ENCODE results near the gene CFDP1. TPM values are rescaled to one million over a fixed set of nuclear protein-coding genes. Genes with fewer than 3 reads are reported as not detected.

Gene CFDP1
- polyA plus RNA-seq, 3 donors = 12.9 to 23.2 (median 19.0) TPM

- peaks cover 0 to 3% of the 10 kb centered on the region in 2 donors for H3K36me3 ChIP-seq (replicated peaks in 1 of 2; ENCODE audit: control insufficient read depth in 1 of 2, insufficient read depth in 2 of 2, low read length in 2 of 2)
- H3K9ac ChIP-seq (ENCODE audit: insufficient read depth, low read length, poor library complexity, severe bottlenecking) = no peak overlapping the region
- Mint-ChIP-seq H3K9me3 (peaks cover 0 to 8% (median 6%) of the 10 kb centered on the region in 7 donors), H3K27me3 (ENCODE audit: low read depth in 3 of 3) (peaks cover 19 to 83% (median 41%) of the 10 kb centered on the region in 3 donors), H3K4me3 (no peak overlapping the region), H3K27ac (no peak overlapping the region), H3K4me1 (no peaks in the 10 kb centered on the region), H3K36me3 (peaks cover 22 to 37% of the 10 kb centered on the region in 2 donors)
- H3K4me3 ChIP-seq (replicated peaks in 1 of 3; ENCODE audit: low read depth in 2 of 3, low read length in 3 of 3) = no peak overlapping the region
- no peak overlapping the region for H2AFZ ChIP-seq (ENCODE audit: insufficient read depth, low read depth, low read length, poor library complexity, severe bottlenecking)
- H3K9me3 ChIP-seq (replicated peaks in 1 of 2; ENCODE audit: control insufficient read depth in 1 of 2, insufficient read depth in 1 of 2, low read length in 2 of 2) = peaks cover 0 to 3% of the 10 kb centered on the region in 2 donors
- 100% methylated on average over 1 of the region's 6 CpGs for WGBS (ENCODE audit: insufficient coverage)
- DNase-seq = no peak
- H3K4me2 ChIP-seq (replicated peaks; ENCODE audit: extremely low read depth, low read length, poor library complexity, severe bottlenecking) = no peak overlapping the region
- H3K27me3 ChIP-seq (ENCODE audit: control insufficient read depth in 2 of 2, insufficient read depth in 2 of 2, low read length in 2 of 2) = peaks cover 0 to 26% of the 10 kb centered on the region in 2 donors
- H3K4me1 ChIP-seq (ENCODE audit: control insufficient read depth in 1 of 2, insufficient read depth in 2 of 2, low read length in 2 of 2) = no peaks in the 10 kb centered on the region
- TF ChIP-seq CTCF (IDR thresholded peaks at IDR 0.05) = no peak
- H3K79me2 ChIP-seq (ENCODE audit: insufficient read depth, low read length) = no peaks in the 10 kb centered on the region
- intact Hi-C loops (cut with micrococcal nuclease) = no loop called here
- no peaks in the 10 kb centered on the region for H4K20me1 ChIP-seq (ENCODE audit: insufficient read depth, low read length)
- H3K27ac ChIP-seq (ENCODE audit: low read depth in 1 of 2, low read length in 2 of 2) = no peak overlapping the region
Measured at GRCh38 chr16:75286389-75286788, 146.9 kb downstream of the CFDP1 start.

- H3K4me3 ChIP-seq (replicated peaks in 1 of 3; ENCODE audit: low read depth in 2 of 3, low read length in 3 of 3) = no peak overlapping the region
- H2AFZ ChIP-seq (ENCODE audit: insufficient read depth, low read depth, low read length, poor library complexity, severe bottlenecking) = no peak overlapping the region
- no peaks in the 10 kb centered on the region for H3K4me1 ChIP-seq (ENCODE audit: control insufficient read depth in 1 of 2, insufficient read depth in 2 of 2, low read length in 2 of 2)
- peaks cover 0 to 8% of the 10 kb centered on the region in 2 donors for H3K36me3 Mint-ChIP-seq
- no peak overlapping the region for H3K4me2 ChIP-seq (replicated peaks; ENCODE audit: extremely low read depth, low read length, poor library complexity, severe bottlenecking)
- peaks cover 49 to 86% (median 70%) of the 10 kb centered on the region in 3 donors for H3K27me3 Mint-ChIP-seq (ENCODE audit: low read depth in 3 of 3)
- no peaks in the 10 kb centered on the region for H3K36me3 ChIP-seq (replicated peaks in 1 of 2; ENCODE audit: control insufficient read depth in 1 of 2, insufficient read depth in 2 of 2, low read length in 2 of 2)
- H3K27ac Mint-ChIP-seq = no peak overlapping the region
- no peak for DNase-seq
- no peak for TF ChIP-seq CTCF (IDR thresholded peaks at IDR 0.05)
- no peak overlapping the region for H3K9ac ChIP-seq (ENCODE audit: insufficient read depth, low read length, poor library complexity, severe bottlenecking)
- WGBS (ENCODE audit: insufficient coverage) = 91% methylated on average over 9 of the region's 11 CpGs
- H3K27ac ChIP-seq (ENCODE audit: low read depth in 1 of 2, low read length in 2 of 2) = no peak overlapping the region
- peak overlapping the region in 1 of 2 donors; percentile 21 for H3K4me3 Mint-ChIP-seq
- no peaks in the 10 kb centered on the region for H3K79me2 ChIP-seq (ENCODE audit: insufficient read depth, low read length)
- H3K9me3 Mint-ChIP-seq = peaks cover 0 to 11% (median 6%) of the 10 kb centered on the region in 7 donors
- H3K27me3 ChIP-seq (ENCODE audit: control insufficient read depth in 2 of 2, insufficient read depth in 2 of 2, low read length in 2 of 2) = peaks cover 7 to 51% of the 10 kb centered on the region in 2 donors
- H4K20me1 ChIP-seq (ENCODE audit: insufficient read depth, low read length) = no peaks in the 10 kb centered on the region
- peaks cover 0 to 3% of the 10 kb centered on the region in 2 donors for H3K9me3 ChIP-seq (replicated peaks in 1 of 2; ENCODE audit: control insufficient read depth in 1 of 2, insufficient read depth in 1 of 2, low read length in 2 of 2)
- H3K4me1 Mint-ChIP-seq = no peaks in the 10 kb centered on the region
- intact Hi-C loops (cut with micrococcal nuclease) = no loop called here
Measured at GRCh38 chr16:75282466-75283281, 150.6 kb downstream of the CFDP1 start.

Measured in CD14-positive monocyte (primary cell).